HG03575 (cell line): Measurements from ENCODE around the gene MARCHF9.
"Not testable (repeated sequence)": the region's sequence is repeated elsewhere in the genome, so short reads cannot be mapped to it uniquely, and the experiment has no call there.

Experiments
- ATAC-seq: cut with Tn5 transposase; IDR thresholded peaks from one replicate; pipeline ENCODE4 v1.9.1; 2021; ENCODE audit not compliant: unreplicated experiment, insufficient number of reproducible peaks, low FRiP score; ENCODE audit errors: extremely low read depth

The MARCHF9 gene

GRCh38 chr12:57764662-57765002 is 9.7 kb downstream of the MARCHF9 start:
- ATAC-seq: no peak

GRCh38 chr12:57765003-57765697 is 10.2 kb downstream of the MARCHF9 start:
- ATAC-seq: no peak

GRCh38 chr12:57765698-57766463 is 11.0 kb downstream of the MARCHF9 start:
- no peak for ATAC-seq

GRCh38 chr12:57766464-57767304 is 11.8 kb downstream of the MARCHF9 start, which contains the start of gene CYP27B1:
TSS of gene CYP27B1 (minus strand) at chr12:57767078. CDS start at chr12:57767041, 37 bp downstream.
- ATAC-seq: no peak

GRCh38 chr12:57767305-57767698 is 12.4 kb downstream of the MARCHF9 start:
- ATAC-seq: no peak

GRCh38 chr12:57767876-57768275 is 13.0 kb downstream of the MARCHF9 start:
- ATAC-seq: no peak

GRCh38 chr12:57769594-57769993 is 14.7 kb downstream of the MARCHF9 start:
- no peak for ATAC-seq

- ATAC-seq: no peak
Observed at GRCh38 chr12:57770734-57771133, 15.8 kb downstream of the MARCHF9 start.

GRCh38 chr12:57771236-57771872 is 16.5 kb downstream of the MARCHF9 start:
- peak; percentile 49 for ATAC-seq

GRCh38 chr12:57771873-57772428 is 17.0 kb downstream of the MARCHF9 start, which contains the start of gene METTL1:
TSS of gene METTL1 (minus strand) at chr12:57772105. CDS start at chr12:57772083, 22 bp downstream.
- peak; percentile 31 for ATAC-seq

- no peak for ATAC-seq
Observed at GRCh38 chr12:57772429-57773322, 17.8 kb downstream of the MARCHF9 start, which contains the start of gene EEF1AKMT3. TSS of gene EEF1AKMT3 (plus strand) at chr12:57772614. CDS start at chr12:57772725, 111 bp downstream.

- not testable (repeated sequence) for ATAC-seq
Observed at GRCh38 chr12:57774634-57775033, 19.7 kb downstream of the MARCHF9 start.

GRCh38 chr12:57775044-57775443 is 20.1 kb downstream of the MARCHF9 start:
- ATAC-seq: no peak

- ATAC-seq: no peak
Observed at GRCh38 chr12:57775563-57776246, 20.8 kb downstream of the MARCHF9 start.

- ATAC-seq: no peak
Observed at GRCh38 chr12:57776247-57776587, 21.3 kb downstream of the MARCHF9 start.

GRCh38 chr12:57777367-57777766 is 22.5 kb downstream of the MARCHF9 start:
- no peak for ATAC-seq

GRCh38 chr12:57777911-57778310 is 23.0 kb downstream of the MARCHF9 start:
- no peak for ATAC-seq
